NCI-H1436 treated with DMSO at 0.1 percent for 48 hours (cell line): ENCODE results near the gene ZNF225.
A peak's percentile ranks its signal among the peaks of the same experiment; 100 is the strongest.
"Not testable (repeated sequence)": the region's sequence is repeated elsewhere in the genome, so short reads cannot be mapped to it uniquely, and the experiment has no call there.

Experiments used
- DNase-seq: peaks from one replicate; lab custom pipeline; 2025; lab: John Stamatoyannopoulos, UW

Gene ZNF225

DNA sequence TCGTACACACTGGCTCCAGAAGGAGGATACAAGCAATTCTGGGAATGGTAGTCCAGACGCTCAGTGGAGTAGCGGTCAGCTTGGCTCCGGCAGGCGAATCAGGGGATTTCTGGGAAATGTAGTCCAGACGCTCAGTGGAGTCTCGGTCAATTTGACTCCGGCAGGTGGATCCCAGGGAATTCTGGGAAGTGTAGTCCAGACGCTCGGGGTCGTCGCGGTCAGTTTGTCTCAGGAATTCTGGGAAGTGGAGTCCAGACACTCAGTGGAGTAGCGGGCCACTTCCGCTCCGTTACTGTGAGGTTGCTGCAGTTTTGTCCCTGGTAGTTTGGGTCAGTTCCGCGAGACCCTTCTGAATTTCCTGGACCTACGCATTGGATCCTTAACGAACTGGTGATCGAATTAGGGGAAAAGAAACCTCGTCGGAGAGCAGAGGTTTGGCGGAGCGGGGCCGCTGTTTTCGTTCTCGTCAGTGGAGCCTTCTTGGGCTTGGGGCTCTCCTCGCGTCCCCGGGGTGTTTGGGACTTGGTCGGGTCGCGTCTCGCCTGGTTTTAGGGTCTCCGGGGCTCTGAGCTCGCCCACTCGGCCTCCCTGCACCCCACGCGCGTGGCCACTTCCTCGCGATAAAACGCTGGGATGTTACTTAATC, at the start of gene ZNF225:
TSS of gene ZNF225 (plus strand) at position 262 of the 646 bp plus-strand sequence. CDS start 2,429 bp downstream, outside the sequence.
- peak; percentile 82 for DNase-seq

DNA sequence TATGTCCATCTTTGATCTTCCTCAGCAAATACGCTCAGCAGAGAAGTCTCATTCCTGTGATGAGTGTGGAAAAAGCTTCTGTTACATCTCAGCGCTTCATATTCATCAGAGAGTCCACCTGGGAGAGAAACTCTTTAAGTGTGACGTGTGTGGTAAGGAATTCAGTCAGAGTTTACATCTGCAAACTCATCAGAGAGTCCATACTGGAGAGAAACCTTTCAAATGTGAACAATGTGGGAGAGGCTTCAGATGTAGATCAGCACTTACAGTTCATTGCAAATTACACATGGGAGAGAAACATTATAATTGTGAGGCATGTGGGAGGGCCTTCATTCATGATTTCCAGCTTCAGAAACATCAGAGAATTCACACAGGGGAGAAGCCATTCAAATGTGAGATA, 46.9 kb upstream of the ZNF225 start:
- DNase-seq, result no peak

DNA sequence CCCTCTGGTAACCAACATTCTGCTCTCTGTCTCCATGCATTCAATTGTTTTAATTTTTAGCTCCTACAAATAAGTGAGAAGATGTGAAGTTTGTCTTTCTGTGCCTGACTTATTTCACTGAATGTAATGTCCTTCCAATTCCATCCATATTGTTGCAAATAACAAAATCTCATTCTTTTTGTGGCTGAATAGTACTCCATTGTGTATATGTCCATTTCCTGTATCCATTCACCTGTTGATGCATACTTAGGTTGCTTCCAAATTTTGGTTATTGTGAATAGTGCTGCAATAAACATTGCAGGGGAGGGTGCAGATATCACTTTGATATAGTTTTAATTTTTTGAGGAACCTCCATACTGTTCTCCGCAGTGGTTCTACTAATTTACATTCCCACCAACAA, 43.8 kb upstream of the ZNF225 start:
- no peak for DNase-seq

DNA sequence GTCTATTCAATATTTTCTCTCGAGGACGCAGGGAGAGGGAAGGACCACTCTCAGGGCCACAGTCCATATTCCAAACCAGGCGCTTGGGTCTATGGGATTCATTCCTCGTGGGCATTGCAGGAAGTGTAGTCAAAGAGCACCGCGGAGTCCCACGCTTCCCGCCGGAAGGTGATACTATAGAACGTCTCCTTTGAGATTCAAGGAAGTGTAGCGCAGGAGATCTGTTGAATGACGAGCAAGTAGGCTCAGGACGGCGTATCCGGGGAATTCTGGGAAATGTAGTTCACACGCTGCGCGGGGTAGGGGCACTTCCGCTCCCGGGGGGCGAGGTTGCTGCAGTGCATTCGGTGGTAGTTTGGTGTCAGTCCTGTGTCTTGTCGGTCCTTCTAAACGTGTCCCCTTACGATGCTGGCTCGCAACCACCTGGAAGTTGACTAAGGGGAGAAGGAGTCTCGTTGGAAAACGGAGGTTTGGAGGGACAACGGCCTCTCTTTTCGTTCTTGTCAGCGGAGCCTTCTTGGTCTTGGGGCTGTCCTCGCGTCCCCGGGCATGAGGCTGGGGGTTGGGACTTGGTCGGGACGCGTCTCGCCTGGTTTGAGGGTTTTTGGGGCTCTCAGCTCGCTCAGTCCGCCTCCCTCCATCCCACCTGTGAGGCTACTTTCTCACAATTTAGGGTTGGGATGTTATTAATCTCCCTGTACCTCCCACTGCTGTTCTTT, 41.2 kb upstream of the ZNF225 start, which contains the start of gene ZNF284:
TSS of gene ZNF284 (plus strand) at position 336 of the 719 bp plus-strand sequence. CDS start 4,231 bp downstream, outside the sequence.
- peak; percentile 55 for DNase-seq

DNA sequence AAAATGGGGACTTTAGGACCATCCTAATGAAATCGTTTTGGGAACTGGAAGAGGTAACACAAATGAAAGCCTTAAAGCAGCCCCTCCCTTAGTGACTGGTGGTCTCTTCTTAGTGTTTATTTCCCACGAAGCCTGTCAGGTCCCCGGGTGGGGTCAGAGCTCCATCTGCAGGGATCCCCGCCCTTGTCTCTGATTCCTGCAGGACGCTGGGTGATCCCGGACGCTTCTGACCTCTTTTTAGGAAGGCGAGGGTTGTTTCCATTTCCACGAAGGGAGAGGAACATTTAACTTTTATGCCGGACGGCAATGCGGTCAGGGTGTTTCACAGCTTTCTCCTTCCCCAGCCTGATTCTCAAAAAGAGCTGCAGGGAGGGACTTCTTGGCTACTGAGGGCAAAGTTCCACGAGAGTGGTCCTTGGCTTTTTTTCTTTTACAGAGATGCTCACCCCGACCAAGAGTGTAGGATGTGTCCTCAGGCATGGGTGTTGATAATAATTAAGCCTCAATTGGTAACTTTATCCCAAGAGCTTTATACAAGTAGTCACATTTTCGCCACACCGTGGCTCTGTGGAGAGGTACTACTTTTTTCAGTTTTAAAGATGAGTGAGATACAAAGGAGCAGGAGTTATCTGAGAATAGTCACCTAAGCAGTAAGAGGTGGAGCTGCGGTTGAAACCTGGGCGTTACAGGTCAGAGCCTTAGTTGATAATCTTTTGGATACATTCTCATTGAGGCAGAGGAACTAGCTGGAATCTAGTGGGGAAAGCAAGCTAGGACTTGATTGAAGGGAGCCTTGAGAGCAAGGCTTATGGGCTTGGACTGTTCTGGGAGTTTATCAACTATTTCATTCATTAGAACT, 40.4 kb upstream of the ZNF225 start:
- no peak for DNase-seq

DNA sequence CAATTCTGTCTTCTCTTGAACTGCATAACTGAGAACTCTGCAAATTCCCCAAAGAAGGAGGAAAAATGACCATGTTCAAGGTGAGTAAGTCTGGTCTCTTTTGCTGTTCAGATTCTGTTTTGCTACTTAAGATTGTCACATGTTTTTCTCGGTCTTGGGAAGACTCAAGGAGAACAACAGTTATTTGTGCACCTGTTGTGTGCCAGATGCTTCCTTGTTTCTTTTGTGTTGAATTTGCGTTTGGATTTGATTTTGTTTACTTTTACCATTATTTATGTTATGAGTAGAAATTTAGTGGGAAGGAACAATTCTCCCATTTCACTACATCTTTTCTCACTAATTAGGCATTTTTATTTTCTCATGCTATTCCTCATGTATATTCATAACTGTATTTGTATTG, 36.9 kb upstream of the ZNF225 start:
- no peak for DNase-seq

DNA sequence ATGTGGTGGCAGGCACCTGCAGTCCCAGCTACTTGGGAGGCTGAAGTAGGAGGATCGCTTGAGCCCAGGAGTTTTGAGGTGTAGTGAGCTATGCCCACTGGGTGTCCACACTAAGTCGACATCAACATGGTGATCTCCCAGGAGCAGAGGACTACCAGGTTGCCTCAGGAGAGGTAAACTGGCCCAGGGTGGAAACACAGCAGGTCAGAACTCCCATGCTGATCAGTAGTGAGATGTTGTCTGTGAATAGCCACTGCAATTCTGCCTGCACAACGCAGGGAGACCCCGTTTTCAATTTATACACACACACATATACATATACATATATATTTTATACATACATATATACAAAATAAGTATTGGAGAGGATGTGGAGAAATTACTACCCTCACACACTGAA, 21.1 kb upstream of the ZNF225 start:
- DNase-seq, result no peak

DNA sequence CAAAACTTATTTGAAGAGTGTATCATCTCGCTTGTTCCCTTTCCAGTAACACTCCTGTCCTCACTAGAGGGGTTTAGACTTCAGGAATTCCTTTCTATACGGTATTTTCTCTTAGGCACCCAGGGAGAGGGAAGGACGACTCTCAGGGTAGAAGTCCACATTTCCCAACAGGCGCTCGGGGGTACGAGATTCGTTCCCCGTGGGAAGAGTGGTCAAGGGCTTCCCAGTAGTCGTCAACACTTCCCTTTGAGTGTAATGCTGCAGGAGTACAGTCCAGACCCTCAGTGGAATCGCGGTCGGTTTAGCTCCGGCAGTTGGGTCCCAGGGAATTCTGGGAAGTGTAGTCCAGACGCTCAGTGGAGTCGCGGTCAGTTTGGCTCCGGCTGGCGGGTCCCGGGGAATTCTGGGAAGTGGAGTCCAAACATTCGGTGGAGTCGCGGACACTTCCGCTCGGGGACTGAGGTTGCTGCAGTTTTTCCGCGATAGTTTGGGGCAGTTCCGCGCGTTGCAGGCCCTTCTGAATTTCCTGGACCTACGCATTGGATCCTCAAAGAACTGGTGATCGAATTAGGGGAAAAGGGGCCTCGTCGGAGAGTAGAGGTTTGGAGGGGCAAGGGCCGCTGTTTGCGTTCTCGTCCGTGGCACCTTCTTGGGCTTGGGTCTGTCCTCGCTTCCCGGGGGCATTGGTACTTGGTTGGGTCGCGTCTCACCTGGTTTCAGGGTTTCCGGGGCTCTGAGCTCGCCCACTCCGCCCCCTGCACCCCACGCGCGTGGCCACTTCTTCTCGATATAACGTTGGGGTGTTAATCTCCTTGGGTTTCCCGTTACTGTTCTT, 19.1 kb upstream of the ZNF225 start, which contains the start of gene ZNF224:
TSS of gene ZNF224 (plus strand) at position 431 of the 835 bp plus-strand sequence. CDS start 3,513 bp downstream, outside the sequence.
- peak; percentile 39 for DNase-seq

DNA sequence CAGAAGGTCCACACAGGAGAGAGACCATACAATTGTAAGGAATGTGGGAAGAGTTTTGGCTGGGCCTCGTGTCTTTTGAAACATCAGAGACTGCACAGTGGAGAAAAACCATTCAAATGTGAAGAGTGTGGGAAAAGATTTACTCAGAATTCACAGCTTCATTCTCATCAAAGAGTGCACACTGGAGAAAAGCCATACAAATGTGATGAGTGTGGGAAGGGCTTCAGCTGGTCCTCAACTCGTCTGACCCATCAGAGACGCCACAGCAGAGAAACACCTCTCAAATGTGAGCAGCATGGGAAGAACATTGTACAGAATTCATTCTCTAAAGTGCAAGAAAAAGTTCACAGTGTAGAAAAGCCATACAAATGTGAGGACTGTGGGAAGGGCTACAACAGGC, 5.4 kb upstream of the ZNF225 start:
- no peak for DNase-seq

DNA sequence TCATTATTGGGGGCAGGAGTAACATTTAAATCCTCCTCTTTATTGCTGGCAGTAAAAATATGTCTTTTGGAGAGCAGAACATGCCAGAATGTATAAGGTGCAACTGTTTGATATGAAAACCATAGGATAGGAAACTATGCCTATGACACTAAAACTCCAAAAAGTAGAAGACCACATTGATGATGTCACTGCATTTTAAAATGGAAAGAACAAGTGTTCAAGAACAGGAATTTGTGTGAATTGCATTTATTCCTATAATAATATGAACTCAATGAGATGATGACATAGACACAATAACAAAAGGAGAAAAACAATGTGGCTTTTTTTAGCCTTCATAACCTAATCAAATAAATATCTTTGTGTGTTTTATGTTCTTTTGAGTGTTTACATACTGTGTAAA, 3.7 kb upstream of the ZNF225 start:
- DNase-seq, result no peak

DNA sequence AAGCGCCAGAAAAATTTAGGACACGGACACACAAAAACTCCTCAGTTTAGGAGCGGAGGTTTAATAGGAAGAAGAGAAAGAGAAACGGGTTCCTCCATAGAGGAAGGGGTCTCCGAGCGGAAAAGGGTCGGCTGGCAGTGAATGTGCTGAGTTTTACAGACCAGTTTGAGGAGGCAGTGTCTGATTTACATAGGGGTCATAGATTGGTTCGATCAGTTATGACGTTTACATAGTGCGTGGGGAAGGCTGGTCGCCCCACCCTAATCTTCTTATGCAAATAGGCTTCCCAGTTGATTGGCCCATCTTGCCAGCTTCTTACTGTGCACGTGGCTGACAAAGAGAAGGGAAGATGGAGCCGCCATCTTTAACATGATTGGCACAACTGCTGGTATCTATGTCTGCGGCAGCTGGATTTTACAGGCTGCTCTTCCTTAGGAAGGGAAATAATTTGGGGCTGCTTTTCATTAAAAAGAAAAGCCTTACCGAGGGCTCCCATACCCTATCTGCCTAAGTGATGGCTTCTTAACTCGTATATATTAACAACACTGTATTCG, 1.2 kb upstream of the ZNF225 start:
- DNase-seq, result no peak

DNA sequence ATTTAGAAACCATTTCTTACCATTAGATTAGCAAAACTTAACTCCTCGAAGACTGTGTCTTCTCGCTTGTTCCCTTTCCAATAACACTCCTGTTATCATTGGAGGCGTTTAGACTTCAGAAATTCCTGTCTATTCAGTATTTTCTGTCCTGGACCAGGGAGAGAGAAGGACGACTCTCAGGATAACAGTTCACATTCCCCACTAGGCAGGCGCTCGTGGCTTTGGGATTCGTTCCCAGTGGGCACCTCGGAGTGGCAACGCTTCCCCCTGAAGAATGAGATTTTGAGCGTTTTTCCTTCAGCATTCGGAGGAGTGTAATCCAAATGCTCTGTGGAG, 429 bp upstream of the ZNF225 start:
- no peak for DNase-seq

DNA sequence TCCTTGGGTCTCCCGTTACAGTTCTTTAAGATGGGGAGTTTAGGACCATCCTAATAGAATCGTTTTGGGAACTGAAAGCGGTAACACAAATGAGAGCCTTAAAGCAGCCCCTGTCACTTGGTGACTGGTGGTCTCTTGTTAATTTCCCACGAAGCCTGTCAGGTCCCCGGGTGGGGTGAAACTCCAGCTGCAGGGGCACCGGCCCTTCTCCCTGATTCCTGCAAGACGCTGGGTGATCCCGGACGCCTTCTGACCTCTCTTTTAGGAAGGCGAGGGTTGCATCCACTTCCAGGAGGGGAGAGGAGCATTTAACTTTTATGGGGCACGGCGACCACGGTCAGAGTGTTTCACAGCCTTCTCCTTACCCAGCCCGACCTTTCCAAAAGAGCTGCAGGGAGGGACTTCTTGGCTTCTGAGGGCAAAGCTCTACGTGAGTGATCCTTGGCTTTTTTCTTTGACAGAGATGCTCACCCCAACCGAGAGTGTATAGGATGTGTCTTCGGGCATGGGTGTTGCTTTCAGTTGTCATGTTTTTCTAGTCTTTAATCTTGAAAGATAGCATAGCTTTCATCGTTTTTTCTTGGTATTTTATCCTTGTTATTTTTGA, 688 bp downstream of the ZNF225 start:
- no peak for DNase-seq

DNA sequence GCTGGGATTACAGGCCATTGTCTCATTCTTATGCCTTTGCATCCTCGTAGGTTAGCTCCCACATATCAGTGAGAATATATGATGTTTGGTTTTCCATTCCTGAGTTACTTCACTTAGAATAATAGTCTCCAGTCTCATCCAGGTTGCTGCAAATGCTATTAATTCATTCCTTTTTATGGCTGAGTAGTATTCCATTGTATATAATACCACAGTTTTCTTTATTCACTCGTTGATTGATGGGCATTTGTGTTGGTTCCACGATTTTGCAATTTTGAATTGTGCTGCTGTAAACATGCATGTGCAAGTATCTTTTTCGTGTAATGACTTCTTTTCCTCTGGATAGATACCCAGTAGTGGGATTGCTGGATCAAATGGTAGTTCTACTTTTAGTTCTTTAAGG, 8.0 kb downstream of the ZNF225 start:
- DNase-seq, result not testable (repeated sequence)

DNA sequence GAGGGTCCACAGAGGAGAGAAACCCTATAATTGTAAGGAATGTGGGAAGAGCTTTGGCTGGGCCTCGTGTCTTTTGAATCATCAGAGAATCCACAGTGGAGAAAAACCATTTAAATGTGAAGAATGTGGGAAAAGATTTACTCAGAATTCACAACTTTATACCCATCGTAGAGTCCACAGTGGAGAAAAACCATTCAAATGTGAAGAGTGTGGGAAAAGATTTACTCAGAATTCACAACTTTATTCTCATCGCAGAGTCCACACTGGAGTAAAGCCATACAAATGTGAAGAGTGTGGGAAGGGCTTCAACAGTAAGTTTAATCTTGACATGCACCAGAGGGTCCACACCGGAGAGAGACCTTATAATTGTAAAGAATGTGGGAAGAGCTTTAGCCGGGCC, 18.8 kb downstream of the ZNF225 start:
- no peak for DNase-seq

DNA sequence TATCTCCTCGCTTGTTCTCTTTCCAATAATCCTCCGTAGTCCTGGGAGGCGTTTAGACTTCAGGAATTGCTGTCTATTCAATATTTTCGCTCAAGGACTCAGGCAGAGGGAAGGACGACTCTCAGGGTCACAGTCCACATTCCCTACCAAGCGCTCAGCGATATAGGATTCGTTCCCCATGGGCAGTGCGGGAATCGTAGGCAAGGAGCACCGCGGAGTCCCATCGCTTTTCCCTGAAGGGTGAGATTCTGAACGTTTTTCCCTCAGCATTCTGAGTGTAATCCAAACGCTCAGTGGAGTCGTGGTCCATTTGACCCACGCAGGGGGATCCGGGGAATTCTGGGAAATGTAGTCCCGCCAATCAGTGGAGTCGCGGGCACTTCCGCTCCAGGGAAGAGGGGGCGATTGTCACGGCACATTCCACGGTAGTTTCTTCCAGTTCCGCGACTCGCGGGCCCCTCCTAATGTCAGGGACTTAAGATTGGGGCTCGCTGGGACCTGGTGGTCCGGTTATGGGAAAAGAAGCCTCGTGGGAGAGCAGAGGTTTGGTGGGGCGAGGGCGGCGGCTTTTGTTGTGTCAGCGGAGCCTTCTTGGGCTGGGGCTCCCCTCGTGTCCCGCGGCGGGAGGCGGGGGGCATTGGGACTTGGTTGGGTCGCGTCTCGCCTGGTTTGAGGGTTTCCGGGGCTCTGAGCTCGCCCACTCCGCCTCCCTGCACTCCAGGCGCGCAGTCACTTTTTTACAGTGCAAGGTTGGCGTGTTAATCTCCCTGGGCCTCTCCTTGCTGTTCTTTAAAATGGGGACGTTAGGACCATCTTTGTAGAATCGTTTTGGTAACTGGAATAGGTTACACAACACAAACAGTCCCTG, 28.2 kb downstream of the ZNF225 start, which contains the start of gene ZNF234:
TSS of gene ZNF234 (plus strand) at position 364 of the 868 bp plus-strand sequence. CDS start 3,079 bp downstream, outside the sequence.
- no peak for DNase-seq

DNA sequence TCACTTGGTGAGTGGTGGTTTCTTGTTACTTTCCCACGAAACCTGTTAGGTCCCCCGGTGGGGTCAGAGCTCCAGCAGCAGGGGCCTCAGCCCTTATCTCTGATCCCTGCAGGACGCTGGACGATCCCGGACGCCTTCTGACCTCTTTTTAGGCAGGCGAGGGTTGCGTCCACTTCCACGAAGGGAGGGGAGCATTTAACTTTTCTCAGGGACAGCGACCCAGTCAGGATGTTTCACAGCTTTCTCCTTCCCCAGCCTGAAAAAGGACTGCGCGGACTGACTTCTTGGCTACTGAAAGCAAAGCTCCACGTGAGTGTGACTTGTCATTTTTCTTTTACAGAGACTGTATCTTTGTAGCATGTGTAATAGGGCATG, 28.8 kb downstream of the ZNF225 start:
- DNase-seq, result no peak

DNA sequence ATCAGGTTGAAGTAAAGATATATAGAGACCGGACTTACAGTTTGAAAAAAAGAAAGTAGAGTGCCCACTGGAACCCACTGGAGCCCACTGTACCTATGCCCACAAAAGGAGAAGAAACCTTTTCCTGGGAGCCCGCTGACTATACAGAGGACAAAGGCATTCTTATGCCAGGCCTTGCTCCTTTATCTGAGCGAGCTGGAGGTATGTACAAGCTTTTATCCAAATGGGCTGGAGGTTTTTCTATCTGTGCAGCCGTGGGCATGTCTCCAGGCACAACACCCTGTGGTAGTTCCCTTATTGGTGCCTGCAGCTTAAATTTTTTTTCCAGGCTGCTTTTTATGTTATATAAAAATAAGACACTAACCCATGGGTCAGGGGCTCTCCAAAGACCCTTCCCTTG, 36.6 kb downstream of the ZNF225 start:
- no peak for DNase-seq

DNA sequence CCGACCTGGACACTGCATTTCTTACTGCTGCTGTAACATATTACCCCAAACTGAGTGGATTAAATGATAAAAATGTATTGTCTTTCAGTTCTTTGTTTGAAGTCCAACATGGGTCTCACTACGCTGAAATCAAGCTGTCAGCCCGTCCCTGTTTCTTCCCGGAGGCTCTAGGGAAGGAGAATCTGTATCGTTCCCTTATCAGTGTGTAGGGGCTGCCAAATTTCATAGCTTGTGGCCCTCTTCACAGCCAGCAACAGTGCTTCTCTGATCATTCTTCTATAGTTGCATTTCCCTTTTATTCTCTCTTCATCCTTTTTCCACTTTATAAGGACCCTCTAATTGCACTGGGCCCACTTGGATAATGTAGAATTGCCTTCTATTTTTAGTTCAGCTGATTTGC, 38.3 kb downstream of the ZNF225 start:
- no peak for DNase-seq

DNA sequence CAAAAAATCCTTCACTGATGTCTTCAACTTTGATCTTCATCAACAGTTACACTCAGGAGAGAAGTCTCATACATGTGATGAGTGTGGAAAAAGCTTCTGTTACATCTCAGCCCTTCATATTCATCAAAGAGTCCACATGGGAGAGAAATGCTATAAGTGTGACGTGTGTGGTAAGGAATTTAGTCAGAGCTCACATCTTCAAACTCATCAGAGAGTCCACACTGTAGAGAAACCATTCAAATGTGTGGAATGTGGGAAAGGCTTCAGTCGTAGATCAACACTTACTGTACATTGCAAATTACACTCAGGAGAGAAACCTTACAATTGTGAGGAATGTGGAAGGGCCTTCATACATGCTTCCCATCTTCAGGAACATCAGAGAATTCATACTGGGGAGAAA, 43.3 kb downstream of the ZNF225 start:
- DNase-seq, result no peak
